Natural killer cell (primary cell): ENCODE results near the gene EPHA2. TPM values are rescaled to one million over a fixed set of nuclear protein-coding genes. Genes with fewer than 3 reads are reported as not detected.

Experiments used
- ATAC-seq, 3 donors: fragments of 150-1000 bp in 2 of 3; fragments of 200-7000 bp in 1 of 3; cut with Tn5 transposase; 1 replicate in 1 of 3; 2 replicates in 2 of 3; pipeline ENCODE4 v1.10.0; 2021; ENCODE audit warnings: mild to moderate bottlenecking in 2 of 3, moderate library complexity in 2 of 3
- DNase-seq, 2 donors: peaks; one replicate each; pipeline versions ENCODE4 v3.0.0 to v3.0.0-alpha.2; 2013 to 2021; ENCODE audit warnings: mixed read lengths in 1 of 2
- H3K27ac ChIP-seq: one replicate; pipeline ENCODE4 v1.5.1; 2013; ENCODE audit warnings: mild to moderate bottlenecking, low read length
- H3K27me3 ChIP-seq: one replicate; pipeline ENCODE4 v1.6.1; 2013; ENCODE audit warnings: low read length; ENCODE audit not compliant: control insufficient read depth, insufficient read depth
- H3K36me3 ChIP-seq: one replicate; pipeline ENCODE4 v1.6.1; 2013; ENCODE audit warnings: low read length; ENCODE audit not compliant: control insufficient read depth, insufficient read depth
- H3K4me1 ChIP-seq: one replicate; pipeline ENCODE4 v1.6.1; 2013; ENCODE audit warnings: low read length; ENCODE audit not compliant: control insufficient read depth, insufficient read depth
- H3K4me3 ChIP-seq: one replicate; pipeline ENCODE4 v1.5.1; 2013; ENCODE audit warnings: low read length
- H3K9me3 ChIP-seq: one replicate; pipeline ENCODE4 v1.6.1; 2013; ENCODE audit warnings: low read length; ENCODE audit not compliant: control insufficient read depth, insufficient read depth
- H3K27ac Mint-ChIP-seq, 2 donors: one replicate each; pipeline ENCODE4 v1.8.0; 2022; ENCODE audit warnings: mild to moderate bottlenecking in 2 of 2, mixed read lengths in 2 of 2, moderate library complexity in 1 of 2
- H3K27me3 Mint-ChIP-seq, 2 donors: one replicate each; pipeline ENCODE4 v1.8.0; 2022; ENCODE audit warnings: low read depth in 2 of 2, mixed read lengths in 2 of 2
- H3K36me3 Mint-ChIP-seq: one replicate; pipeline ENCODE4 v1.8.0; 2022; ENCODE audit warnings: mixed read lengths
- H3K4me1 Mint-ChIP-seq, 2 donors: one replicate each; pipeline ENCODE4 v1.8.0; 2022; ENCODE audit warnings: mixed read lengths in 2 of 2
- H3K4me3 Mint-ChIP-seq: one replicate; pipeline ENCODE4 v1.8.0; 2022; ENCODE audit warnings: mild to moderate bottlenecking, moderate library complexity, mixed read lengths
- H3K9me3 Mint-ChIP-seq, 2 donors: one replicate each; pipeline ENCODE4 v1.8.0; 2022; ENCODE audit warnings: mixed read lengths in 2 of 2
- CTCF ChIP-seq: fragments of 200-600 bp; IDR thresholded peaks from one replicate; pipeline ENCODE4 v1.8.0; 2022; ENCODE audit warnings: antibody characterized with exemption
- WGBS: methylation state at CpG from one replicate; pipeline ENCODE4 v1.1.7; 2013; ENCODE audit warnings: missing lambda C conversion rate; ENCODE audit not compliant: insufficient coverage; 5-methylcytosine and 5-hydroxymethylcytosine counted together
- intact Hi-C: fragments of 100-400 bp; cut with micrococcal nuclease; formaldehyde crosslinking; loops from one replicate; pipeline ENCODE4 v1.14.2; 2022
- total RNA-seq, 4 donors: library from RNA; stranded (reverse); fragments of 120-200 nt in 1 of 4; gene quantifications; one replicate each; pipeline versions ENCODE4 v1.2.3 to v1.2.4, GENCODE V29; 2013 to 2022

Gene EPHA2
- total RNA-seq, 3 donors from 2014 or later (not counting 1 experiment from before 2014, with no cell fraction given) = 0.13 TPM; not detected in 2

GRCh38 chr1:16161717-16162116 lies 5.8 kb upstream of the EPHA2 start:
- no peak for TF ChIP-seq CTCF
- H3K4me3 ChIP-seq = no peak overlapping the region
- H3K36me3 ChIP-seq = no peaks in the 10 kb centered on the region
- Mint-ChIP-seq H3K27me3 (peaks cover 14 to 38% of the 10 kb centered on the region in 2 donors), H3K9me3 (no peaks in the 10 kb centered on the region), H3K27ac (no peak overlapping the region), H3K4me3 (no peak overlapping the region), H3K36me3 (no peaks in the 10 kb centered on the region), H3K4me1 (peaks cover 24 to 47% of the 10 kb centered on the region in 2 donors)
- peaks cover 32% of the 10 kb centered on the region for H3K4me1 ChIP-seq
- 87% methylated on average over 5 of the region's 5 CpGs for WGBS
- intact Hi-C loops = no loop called here
- DNase-seq (no peak), ATAC-seq (no peak)
- no peaks in the 10 kb centered on the region for H3K27me3 ChIP-seq
- no peak overlapping the region for H3K27ac ChIP-seq
- no peaks in the 10 kb centered on the region for H3K9me3 ChIP-seq

- Histone ChIP-seq H3K27ac (no peak overlapping the region), H3K4me3 (no peak overlapping the region), H3K36me3 (no peaks in the 10 kb centered on the region), H3K4me1 (peaks cover 51% of the 10 kb centered on the region), H3K9me3 (no peaks in the 10 kb centered on the region), H3K27me3 (peaks cover 13% of the 10 kb centered on the region)
- Mint-ChIP-seq H3K27me3 (peaks cover 4 to 20% of the 10 kb centered on the region in 2 donors), H3K36me3 (no peaks in the 10 kb centered on the region), H3K4me1 (peaks cover 24 to 57% of the 10 kb centered on the region in 2 donors), H3K9me3 (no peaks in the 10 kb centered on the region), H3K4me3 (no peak overlapping the region), H3K27ac (no peak overlapping the region)
- no peak for TF ChIP-seq CTCF
- 85% methylated on average over 15 of the region's 16 CpGs for WGBS
- intact Hi-C loops = loop anchor here (5.0 kb wide), 1 partner anchor 37 kb away; no protein-coding TSS in a partner anchor
- no peak for DNase-seq
- ATAC-seq = no peak
Measured at GRCh38 chr1:16158993-16159831, 3.3 kb upstream of the EPHA2 start.

GRCh38 chr1:16158025-16158424 lies 2.2 kb upstream of the EPHA2 start:
- ATAC-seq = peak; percentile 55 to 80 (median 55)
- peak in 1 of 2 donors; percentile 77 for DNase-seq
- TF ChIP-seq CTCF = no peak
- Mint-ChIP-seq H3K27me3 (peaks cover 0 to 22% of the 10 kb centered on the region in 2 donors), H3K27ac (no peak overlapping the region), H3K9me3 (no peaks in the 10 kb centered on the region), H3K36me3 (no peaks in the 10 kb centered on the region), H3K4me3 (no peak overlapping the region), H3K4me1 (peaks cover 24 to 58% of the 10 kb centered on the region in 2 donors)
- Histone ChIP-seq H3K27me3 (peaks cover 24% of the 10 kb centered on the region), H3K36me3 (no peaks in the 10 kb centered on the region), H3K27ac (no peak overlapping the region), H3K4me3 (no peak overlapping the region), H3K9me3 (no peaks in the 10 kb centered on the region), H3K4me1 (peaks cover 57% of the 10 kb centered on the region)
- 27% methylated on average over 5 of the region's 5 CpGs for WGBS
- intact Hi-C loops = loop anchor here (5.0 kb wide), 1 partner anchor 36 kb away; no protein-coding TSS in a partner anchor
